ENCODE data around the gene RAB36. TPM values are rescaled to one million over a fixed set of nuclear protein-coding genes. Genes with fewer than 3 reads are reported as not detected.

Gene RAB36
- total and polyA plus RNA-seq, 2 experiments from 2014 or later: 2.7 to 5.3 TPM

GRCh38 chr22:23200898-23201297 lies 55.6 kb downstream of the RAB36 start:
- DNase-seq (ENCODE audit: low spot score): no peak
- TF ChIP-seq CTCF (IDR thresholded peaks at IDR 0.05; ENCODE audit: poor library complexity): no peak
- no peak for TF ChIP-seq EZH2 (IDR thresholded peaks at IDR 0.05; ENCODE audit: borderline replicate concordance)
- no peak for TF ChIP-seq EZH2phosphoT487 (IDR thresholded peaks at IDR 0.05; ENCODE audit: low read depth, severe bottlenecking, unreplicated experiment)
- Histone ChIP-seq H3K4me2 (no peak overlapping the region), H3K79me2 (peaks cover 98% of the 10 kb centered on the region), H4K20me1 (ENCODE audit: insufficient read depth, poor library complexity, severe bottlenecking) (peaks cover 75% of the 10 kb centered on the region), H3K9me2 (replicated peaks; ENCODE audit: insufficient read depth) (no peaks in the 10 kb centered on the region), H2AFZ (no peak overlapping the region), H3K4me1 (ENCODE audit: insufficient read depth) (no peaks in the 10 kb centered on the region), H3K9me3 (ENCODE audit: low read depth) (no peaks in the 10 kb centered on the region), H3K36me3 (replicated peaks; ENCODE audit: insufficient read depth, low read depth) (no peaks in the 10 kb centered on the region), H3K27ac (no peak overlapping the region), H3K4me3 (no peak overlapping the region), H3K27me3 (no peaks in the 10 kb centered on the region)
- 94% methylated on average over 5 of the region's 5 CpGs for WGBS (ENCODE audit: low lambda C conversion rate, missing lambda C conversion rate)

- DNase-seq (ENCODE audit: low spot score): no peak
- 90% methylated on average over 4 of the region's 4 CpGs for WGBS (ENCODE audit: low lambda C conversion rate, missing lambda C conversion rate)
- no peaks in the 10 kb centered on the region for H3K4me1 ChIP-seq (ENCODE audit: insufficient read depth)
- H3K27me3 ChIP-seq: no peaks in the 10 kb centered on the region
- H2AFZ ChIP-seq: no peak overlapping the region
- H3K36me3 ChIP-seq (replicated peaks; ENCODE audit: insufficient read depth, low read depth): no peaks in the 10 kb centered on the region
- no peaks in the 10 kb centered on the region for H3K9me2 ChIP-seq (replicated peaks; ENCODE audit: insufficient read depth)
- TF ChIP-seq CTCF (IDR thresholded peaks at IDR 0.05; ENCODE audit: poor library complexity): no peak
- TF ChIP-seq EZH2phosphoT487 (IDR thresholded peaks at IDR 0.05; ENCODE audit: low read depth, severe bottlenecking, unreplicated experiment): no peak
- TF ChIP-seq EZH2 (IDR thresholded peaks at IDR 0.05; ENCODE audit: borderline replicate concordance): no peak
- no peak overlapping the region for H3K4me3 ChIP-seq
- peaks cover 64% of the 10 kb centered on the region for H4K20me1 ChIP-seq (ENCODE audit: insufficient read depth, poor library complexity, severe bottlenecking)
- H3K9me3 ChIP-seq (ENCODE audit: low read depth): no peaks in the 10 kb centered on the region
- H3K27ac ChIP-seq: no peak overlapping the region
- no peak overlapping the region for H3K4me2 ChIP-seq
- H3K79me2 ChIP-seq: peaks cover 97% of the 10 kb centered on the region
Observed at GRCh38 chr22:23202812-23203451, 57.7 kb downstream of the RAB36 start.

- WGBS (ENCODE audit: low lambda C conversion rate, missing lambda C conversion rate): 89% methylated on average over 7 of the region's 7 CpGs
- Histone ChIP-seq H3K36me3 (replicated peaks; ENCODE audit: insufficient read depth, low read depth) (no peaks in the 10 kb centered on the region), H4K20me1 (ENCODE audit: insufficient read depth, poor library complexity, severe bottlenecking) (peaks cover 62% of the 10 kb centered on the region), H2AFZ (no peak overlapping the region), H3K4me3 (no peak overlapping the region), H3K79me2 (peaks cover 97% of the 10 kb centered on the region), H3K9me2 (replicated peaks; ENCODE audit: insufficient read depth) (no peaks in the 10 kb centered on the region), H3K9me3 (ENCODE audit: low read depth) (no peaks in the 10 kb centered on the region), H3K27ac (no peak overlapping the region), H3K4me1 (ENCODE audit: insufficient read depth) (no peaks in the 10 kb centered on the region), H3K27me3 (no peaks in the 10 kb centered on the region), H3K4me2 (no peak overlapping the region)
- no peak for TF ChIP-seq CTCF (IDR thresholded peaks at IDR 0.05; ENCODE audit: poor library complexity)
- no peak for TF ChIP-seq EZH2phosphoT487 (IDR thresholded peaks at IDR 0.05; ENCODE audit: low read depth, severe bottlenecking, unreplicated experiment)
- TF ChIP-seq EZH2 (IDR thresholded peaks at IDR 0.05; ENCODE audit: borderline replicate concordance): no peak
- no peak for DNase-seq (ENCODE audit: low spot score)
Observed at GRCh38 chr22:23203452-23204124, 58.3 kb downstream of the RAB36 start.
